Measurements from ENCODE around the gene TBX22. TPM values are rescaled to one million over a fixed set of nuclear protein-coding genes. Genes with fewer than 3 reads are reported as not detected.
"Not testable (repeated sequence)": the region's sequence is repeated elsewhere in the genome, so short reads cannot be mapped to it uniquely, and the experiment has no call there.

The TBX22 gene
- total RNA-seq, 4 donors from 2014 or later: not detected

GRCh38 chrX:80016182-80016581 lies 1.6 kb downstream of the TBX22 start:
- TF ChIP-seq EP300 (IDR thresholded peaks at IDR 0.05) (no peak), CTCF (IDR thresholded peaks at IDR 0.05) (no peak), POLR2AphosphoS5 (IDR thresholded peaks at IDR 0.05) (no peak), POLR2A (IDR thresholded peaks at IDR 0.05; ENCODE audit: low read depth) (no peak)
- H3K9me3 ChIP-seq: no peaks in the 10 kb centered on the region
- 47% methylated on average over 3 of the region's 3 CpGs for WGBS
- no peaks in the 10 kb centered on the region for H3K4me1 ChIP-seq
- H3K27ac ChIP-seq (replicated peaks in 1 of 4): no peak overlapping the region
- H3K36me3 ChIP-seq: no peaks in the 10 kb centered on the region
- no peak for DNase-seq (ENCODE audit: extremely low spot score)
- no peak overlapping the region for H3K4me3 ChIP-seq
- intact Hi-C loops (cut with DNase I): no loop called here
- H3K27me3 ChIP-seq: no peaks in the 10 kb centered on the region

GRCh38 chrX:80021621-80022020 lies 7.1 kb downstream of the TBX22 start:
- no peaks in the 10 kb centered on the region for H3K4me1 ChIP-seq
- H3K9me3 ChIP-seq: no peaks in the 10 kb centered on the region
- WGBS: 36% methylated on average over 4 of the region's 4 CpGs
- no peak overlapping the region for H3K4me3 ChIP-seq
- TF ChIP-seq CTCF (IDR thresholded peaks at IDR 0.05) (no peak), EP300 (IDR thresholded peaks at IDR 0.05) (no peak), POLR2A (IDR thresholded peaks at IDR 0.05; ENCODE audit: low read depth) (no peak), POLR2AphosphoS5 (IDR thresholded peaks at IDR 0.05) (no peak)
- no peaks in the 10 kb centered on the region for H3K36me3 ChIP-seq
- no peak overlapping the region for H3K27ac ChIP-seq (replicated peaks in 1 of 4)
- H3K27me3 ChIP-seq: no peaks in the 10 kb centered on the region
- DNase-seq (ENCODE audit: extremely low spot score): no peak
- intact Hi-C loops (cut with DNase I): no loop called here

DNA sequence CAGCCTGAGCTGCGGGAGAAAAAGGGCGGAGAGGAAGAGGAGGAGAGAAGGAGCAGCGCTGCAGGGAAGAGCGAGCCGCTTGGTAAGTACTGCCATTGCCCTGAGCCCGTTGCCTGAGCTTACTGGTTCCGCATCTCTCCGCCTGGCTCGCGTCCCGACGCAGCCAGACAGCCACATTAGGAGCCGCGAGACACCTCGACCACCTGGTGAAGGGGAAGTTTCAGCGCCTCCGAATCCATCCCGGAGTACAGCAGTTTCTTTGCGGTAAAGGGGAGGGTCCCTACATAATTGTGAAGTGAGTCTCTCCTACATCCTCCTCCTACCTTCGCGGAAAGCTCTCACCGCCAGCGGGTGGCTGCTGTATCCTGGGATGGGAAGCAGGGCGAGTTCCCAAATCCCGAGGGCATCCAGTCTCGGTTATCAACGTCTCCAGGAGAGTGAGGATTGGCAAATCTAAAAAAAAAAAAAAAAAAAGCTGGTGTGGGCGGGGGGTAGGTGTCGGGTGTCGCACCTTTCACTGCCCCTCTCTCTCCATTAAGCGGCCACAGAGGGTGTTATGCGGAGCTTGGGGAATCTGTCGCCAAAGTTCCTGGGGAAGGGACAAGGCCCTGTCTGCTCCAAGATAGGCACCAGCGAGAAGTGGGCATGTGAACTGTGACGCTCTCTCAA lies 7.9 kb downstream of the TBX22 start:
- no peaks in the 10 kb centered on the region for H3K36me3 ChIP-seq
- H3K4me1 ChIP-seq: no peaks in the 10 kb centered on the region
- H3K9me3 ChIP-seq: no peaks in the 10 kb centered on the region
- TF ChIP-seq POLR2AphosphoS5 (IDR thresholded peaks at IDR 0.05): no peak
- no peak for TF ChIP-seq POLR2A (IDR thresholded peaks at IDR 0.05; ENCODE audit: low read depth)
- TF ChIP-seq CTCF (IDR thresholded peaks at IDR 0.05): no peak
- no peak for TF ChIP-seq EP300 (IDR thresholded peaks at IDR 0.05)
- H3K4me3 ChIP-seq: peak overlapping the region in 1 of 4 donors; percentile 7
- no peak overlapping the region for H3K27ac ChIP-seq (replicated peaks in 1 of 4)
- intact Hi-C loops (cut with DNase I): no loop called here
- no peak for DNase-seq (ENCODE audit: extremely low spot score)
- no peaks in the 10 kb centered on the region for H3K27me3 ChIP-seq
- 27% methylated on average over 28 of the region's 35 CpGs for WGBS

DNA sequence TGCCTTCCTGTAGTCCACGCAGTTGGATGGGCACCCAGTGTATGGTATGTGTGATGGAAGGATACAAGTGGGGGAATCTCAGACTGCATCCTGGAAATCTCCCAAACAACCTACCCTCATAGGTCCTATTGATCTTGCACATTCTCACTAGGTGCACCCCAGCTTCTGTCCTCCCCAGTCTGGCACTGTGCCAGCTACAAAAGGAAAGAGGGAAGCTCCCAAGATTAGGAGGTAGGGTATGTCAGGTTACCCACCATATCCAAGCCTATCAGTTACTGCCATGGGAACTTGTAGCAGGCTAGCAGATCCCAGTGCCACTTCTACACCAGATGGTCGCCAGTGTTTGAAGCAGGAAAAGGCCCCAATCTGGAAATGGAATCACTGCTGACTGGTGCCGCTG lies 11.6 kb downstream of the TBX22 start:
- 75% methylated on average over 3 of the region's 3 CpGs for WGBS
- DNase-seq (ENCODE audit: extremely low spot score): no peak
- Histone ChIP-seq H3K36me3 (no peaks in the 10 kb centered on the region), H3K4me3 (no peak overlapping the region), H3K27ac (replicated peaks in 1 of 4) (no peak overlapping the region), H3K9me3 (no peaks in the 10 kb centered on the region), H3K4me1 (no peaks in the 10 kb centered on the region), H3K27me3 (no peaks in the 10 kb centered on the region)
- intact Hi-C loops (cut with DNase I): no loop called here
- TF ChIP-seq EP300 (IDR thresholded peaks at IDR 0.05) (no peak), POLR2A (IDR thresholded peaks at IDR 0.05; ENCODE audit: low read depth) (no peak), POLR2AphosphoS5 (IDR thresholded peaks at IDR 0.05) (no peak), CTCF (IDR thresholded peaks at IDR 0.05) (no peak)

DNA sequence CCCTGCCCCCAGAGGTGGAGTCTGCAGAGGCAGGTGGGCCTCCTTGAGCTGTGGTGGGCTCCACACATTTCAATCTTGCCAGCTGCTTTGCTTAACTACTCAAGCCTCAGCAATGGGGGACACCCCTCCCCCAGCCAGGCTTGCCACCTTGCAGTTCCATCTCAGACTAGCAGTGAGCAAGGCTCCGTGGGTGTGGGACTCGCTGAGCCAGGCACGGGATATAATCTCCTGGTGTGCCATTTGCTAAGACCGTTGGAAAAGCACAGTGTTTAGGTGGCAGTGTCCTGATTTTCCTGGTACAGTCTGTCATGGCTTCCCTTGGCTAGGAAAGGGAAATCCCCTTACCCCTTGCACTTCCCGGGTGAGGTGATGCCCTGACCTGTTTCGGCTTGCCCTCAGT lies 51.6 kb downstream of the TBX22 start:
- H3K4me1 ChIP-seq; intact Hi-C loops (cut with DNase I); H3K27me3 ChIP-seq; H3K36me3 ChIP-seq; H3K27ac ChIP-seq (replicated peaks in 1 of 4); H3K4me3 ChIP-seq; DNase-seq (ENCODE audit: extremely low spot score): not testable (repeated sequence)
- H3K9me3 ChIP-seq: peaks cover 0 to 22% (median 3%) of the 10 kb centered on the region in 4 donors
- 60% methylated on average over 2 of the region's 6 CpGs for WGBS

DNA sequence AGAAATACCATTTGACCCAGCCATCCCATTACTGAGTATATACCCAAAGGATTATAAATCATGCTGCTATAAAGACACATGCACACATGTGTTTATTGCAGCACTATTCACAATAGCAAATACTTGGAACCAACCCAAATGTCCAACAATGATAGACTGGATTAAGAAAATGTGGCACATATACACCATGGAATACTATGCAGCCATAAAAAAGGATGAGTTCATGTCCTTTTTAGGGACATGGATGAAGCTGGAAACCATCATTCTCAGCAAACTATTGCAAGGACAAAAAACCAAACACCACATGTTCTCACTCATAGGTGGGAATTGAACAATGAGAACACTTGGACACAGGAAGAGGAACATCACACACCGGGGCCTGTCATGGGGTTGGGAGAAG lies 61.1 kb downstream of the TBX22 start:
- DNase-seq (ENCODE audit: extremely low spot score); H3K27ac ChIP-seq (replicated peaks in 1 of 4); H3K9me3 ChIP-seq; H3K4me1 ChIP-seq; intact Hi-C loops (cut with DNase I); H3K4me3 ChIP-seq; H3K36me3 ChIP-seq; H3K27me3 ChIP-seq: not testable (repeated sequence)
- 85% methylated on average over 1 of the region's 1 CpG for WGBS
